IMR-90 (cell line): ENCODE data around the gene IL18. TPM values are rescaled to one million over a fixed set of nuclear protein-coding genes. Genes with fewer than 3 reads are reported as not detected.

Source experiments
- ATAC-seq: fragments of 200-7000 bp; cut with Tn5 transposase; 2 replicates; pipeline ENCODE4 v1.9.1; 2020; ENCODE audit warnings: low read depth, mild to moderate bottlenecking, moderate library complexity
- BruUV-seq: library from RNA; stranded (reverse); fragments of 400-500 nt; replicated peaks from 2 replicates; lab custom pipeline; 2021; lab: Mats Ljungman, UMichigan
- CTCF ChIA-PET: fragments of 300-600 bp; formaldehyde crosslinking; extraction: SDS; loops from one replicate; lab custom pipeline; 2021; ENCODE audit warnings: antibody characterized with exemption; lab: Yijun Ruan, JAX
- POLR2A ChIA-PET: fragments of 300-600 bp; sonication (Branson Sonifier 250); formaldehyde crosslinking; loops from one replicate; lab custom pipeline; 2022; ENCODE audit warnings: antibody characterized with exemption; ENCODE audit not compliant: unreplicated experiment; lab: Charles Lee
- DNase-seq: peaks from one replicate; pipeline ENCODE4 v3.0.0; 2013
- H2AFZ ChIP-seq: replicated peaks from 2 replicates; pipeline ENCODE3; 2013; ENCODE audit warnings: low read length, mild to moderate bottlenecking; ENCODE audit not compliant: poor library complexity
- H2AK5ac ChIP-seq: 2 replicates; pipeline ENCODE4 v1.6.1; 2013; ENCODE audit warnings: low read depth, low read length, inconsistent platforms
- H2AK9ac ChIP-seq: replicated peaks from 2 replicates; pipeline ENCODE3; 2013; ENCODE audit warnings: mild to moderate bottlenecking, low read depth, low read length, moderate library complexity; ENCODE audit not compliant: poor library complexity
- H2BK120ac ChIP-seq: 2 replicates; pipeline ENCODE4 v1.6.1; 2013; ENCODE audit warnings: low read depth, low read length, inconsistent platforms
- H2BK15ac ChIP-seq: 3 replicates; pipeline ENCODE4 v1.6.1; 2013; ENCODE audit warnings: low read depth, low read length, inconsistent platforms
- H2BK20ac ChIP-seq: 2 replicates; pipeline ENCODE4 v1.6.1; 2013; ENCODE audit warnings: low read depth, mild to moderate bottlenecking, inconsistent platforms, low read length, moderate library complexity
- H2BK5ac ChIP-seq: 2 replicates; pipeline ENCODE4 v1.6.1; 2013; ENCODE audit warnings: mild to moderate bottlenecking, low read depth, low read length, inconsistent platforms; ENCODE audit not compliant: poor library complexity, severe bottlenecking
- H3K14ac ChIP-seq: replicated peaks from 2 replicates; pipeline ENCODE4 v1.6.1; 2013; ENCODE audit warnings: low read depth, low read length, inconsistent platforms
- H3K18ac ChIP-seq: 2 replicates; pipeline ENCODE4 v1.6.1; 2013; ENCODE audit warnings: low read depth, low read length, control low read depth
- H3K23ac ChIP-seq: 2 replicates; pipeline ENCODE4 v1.6.1; 2013; ENCODE audit warnings: low read depth, low read length, inconsistent platforms
- H3K27ac ChIP-seq: 2 replicates; pipeline ENCODE4 v1.5.1; 2013; ENCODE audit warnings: mild to moderate bottlenecking, control low read depth, low read length; ENCODE audit not compliant: insufficient read depth
- H3K27me3 ChIP-seq: 2 replicates; pipeline ENCODE4 v1.6.1; 2013; ENCODE audit warnings: low read length; ENCODE audit not compliant: control insufficient read depth, insufficient read depth
- H3K36me3 ChIP-seq: 2 replicates; pipeline ENCODE4 v1.6.1; 2013; ENCODE audit warnings: low read length, mixed read lengths; ENCODE audit not compliant: control insufficient read depth, insufficient read depth
- H3K4ac ChIP-seq: 2 replicates; pipeline ENCODE4 v1.6.1; 2013; ENCODE audit warnings: low read depth, low read length, inconsistent platforms
- H3K4me1 ChIP-seq: 2 replicates; pipeline ENCODE4 v1.6.1; 2013; ENCODE audit warnings: low read length, mixed read lengths; ENCODE audit not compliant: control insufficient read depth, insufficient read depth
- H3K4me2 ChIP-seq: 2 replicates; pipeline ENCODE4 v1.6.1; 2013; ENCODE audit warnings: low read depth, mild to moderate bottlenecking, control low read depth, low read length, moderate library complexity
- H3K4me3 ChIP-seq: 2 replicates; pipeline ENCODE4 v1.5.1; 2013; ENCODE audit warnings: low read depth, mild to moderate bottlenecking, control low read depth, low read length, moderate library complexity; ENCODE audit not compliant: insufficient read depth
- H3K56ac ChIP-seq: 2 replicates; pipeline ENCODE4 v1.6.1; 2013; ENCODE audit warnings: low read length, inconsistent platforms; ENCODE audit not compliant: insufficient read depth; ENCODE audit errors: extremely low read depth
- H3K79me1 ChIP-seq, 2 experiments: 2 replicates each; pipeline ENCODE4 v1.6.1; 2013; ENCODE audit warnings: low read length in 2 of 2, inconsistent platforms in 1 of 2, low read depth in 1 of 2
- H3K9ac ChIP-seq: 2 replicates; pipeline ENCODE4 v1.6.1; 2013; ENCODE audit warnings: low read depth, low read length, control low read depth
- H3K9me1 ChIP-seq: 2 replicates; pipeline ENCODE4 v1.6.1; 2013; ENCODE audit warnings: low read length, inconsistent platforms; ENCODE audit not compliant: insufficient read depth
- H3K9me3 ChIP-seq: 2 replicates; pipeline ENCODE4 v1.6.1; 2013; ENCODE audit warnings: low read length; ENCODE audit not compliant: control insufficient read depth, insufficient read depth
- H4K20me1 ChIP-seq: 2 replicates; pipeline ENCODE4 v1.6.1; 2013; ENCODE audit warnings: low read length, inconsistent platforms; ENCODE audit not compliant: insufficient read depth
- H4K5ac ChIP-seq: 2 replicates; pipeline ENCODE4 v1.6.1; 2013; ENCODE audit warnings: mild to moderate bottlenecking, low read depth, low read length, control low read depth
- H4K8ac ChIP-seq, 2 experiments: 2 replicates each; pipeline ENCODE4 v1.6.1; 2013; ENCODE audit warnings: low read depth in 2 of 2, low read length in 2 of 2, control low read depth in 1 of 2, inconsistent platforms in 1 of 2
- H4K91ac ChIP-seq: 2 replicates; pipeline ENCODE4 v1.6.1; 2013; ENCODE audit warnings: low read depth, low read length, inconsistent platforms; ENCODE audit not compliant: insufficient read depth
- BHLHE40 ChIP-seq: fragments of 150-350 bp; IDR thresholded peaks from 2 replicates; pipeline ENCODE4 v1.6.1; 2016; ENCODE audit warnings: mild to moderate bottlenecking, low read depth, low read length
- CEBPB ChIP-seq: IDR thresholded peaks from 2 replicates; pipeline ENCODE4 v1.6.1; 2012; ENCODE audit warnings: low read depth, low read length, improper control_type of control experiment
- MAFK ChIP-seq: IDR thresholded peaks from 2 replicates; pipeline ENCODE4 v1.6.1; 2012; ENCODE audit warnings: low read depth, low read length, improper control_type of control experiment
- NFE2L2 ChIP-seq: fragments of 150-350 bp; IDR thresholded peaks from 2 replicates; pipeline ENCODE4 v1.6.1; 2016; ENCODE audit warnings: low read depth, mild to moderate bottlenecking, low read length
- POLR2A ChIP-seq: IDR thresholded peaks from 2 replicates; pipeline ENCODE4 v1.6.1; 2012; ENCODE audit warnings: mild to moderate bottlenecking, low read depth, low read length
- WGBS, 2 experiments: methylation state at CpG; one replicate each; pipeline versions ENCODE4 v1.1.5 to v1.1.7; 2013; ENCODE audit warnings: missing lambda C conversion rate in 2 of 2; ENCODE audit not compliant: insufficient read length in 1 of 2; ENCODE audit errors: extremely low coverage in 2 of 2; 5-methylcytosine and 5-hydroxymethylcytosine counted together
- dilution Hi-C: fragments of 300-500 bp; cut with HindIII; formaldehyde crosslinking; loops from one replicate; pipeline ENCODE4 v1.14.3; 2018; ENCODE audit warnings: low sequenced_read_pairs; ENCODE audit not compliant: unreplicated experiment
- in situ Hi-C: fragments of 300-500 bp; cut with MboI; formaldehyde crosslinking; loops from 3 replicates; pipeline ENCODE4 v1.14.3; 2019; ENCODE audit warnings: low sequenced_read_pairs, inconsistent platforms, mixed read lengths
- intact Hi-C: fragments of 100-400 bp; cut with micrococcal nuclease; formaldehyde crosslinking; loops from 2 replicates; pipeline ENCODE4 v1.10.0; 2022
- polyA plus RNA-seq, 3 experiments: library from polyadenylated mRNA; depleted of rRNA; stranded (reverse); fragments of >200 nt; gene quantifications; 2 replicates each; pipeline ENCODE4 v1.2.3, GENCODE V29; 2012; ENCODE audit warnings: low replicate concordance in 1 of 3
- total RNA-seq: library from RNA; depleted of rRNA; stranded (reverse); fragments of >200 nt; gene quantifications from 2 replicates; pipeline ENCODE4 v1.2.3, GENCODE V29; 2012

Gene IL18
- total and polyA plus RNA-seq, 2 of the 4 experiments (the other 2 are of a cell fraction) = 0.54 to 0.96 TPM

- peaks cover 15% of the 10 kb centered on the region; the same call in 1 of the 2 replicates for H3K9me1 ChIP-seq
- ATAC-seq (peak; percentile 80), DNase-seq (peak; percentile 80)
- H3K79me1 ChIP-seq = peaks cover 11 to 21% of the 10 kb centered on the region in 2 experiments; a peak in 3 of 4 replicates
- ChIA-PET POLR2A (no interaction called here), CTCF (interaction anchor here (1.0 kb wide), 1 partner anchor 13 kb away, joined by 4 read pairs; no protein-coding TSS in a partner anchor)
- peak overlapping the region; percentile 98 for H2BK120ac ChIP-seq
- H2AK5ac ChIP-seq = peak overlapping the region; percentile 46; the same call in 1 of the 2 replicates
- H3K23ac ChIP-seq = peak overlapping the region; percentile 61; the same call in 1 of the 2 replicates
- TF ChIP-seq NFE2L2 = peak; percentile 13; the same call in 1 of the 2 replicates
- no peak for TF ChIP-seq CEBPB
- TF ChIP-seq POLR2A = no peak
- TF ChIP-seq MAFK = peak; percentile 95
- peak; percentile 46; the same call in 1 of the 2 replicates for TF ChIP-seq BHLHE40
- no peaks in the 10 kb centered on the region for H3K27me3 ChIP-seq
- peak overlapping the region; percentile 76 for H4K5ac ChIP-seq
- intact Hi-C loops = no loop called here
- peak overlapping the region; percentile 79 for H3K14ac ChIP-seq
- peak overlapping the region; percentile 93 for H3K4ac ChIP-seq
- H3K4me1 ChIP-seq = peaks cover 21% of the 10 kb centered on the region
- no peaks in the 10 kb centered on the region for H3K9me3 ChIP-seq
- H2AK9ac ChIP-seq = no peak overlapping the region
- H2BK20ac ChIP-seq = peak overlapping the region; percentile 96
- H3K27ac ChIP-seq = peak overlapping the region; percentile 79; the same call in 1 of the 2 replicates
- peak overlapping the region; percentile 90 for H4K91ac ChIP-seq
- H3K4me2 ChIP-seq = peak overlapping the region; percentile 77
- H3K56ac ChIP-seq = peak overlapping the region; percentile 60; the same call in 1 of the 2 replicates
- WGBS, 2 experiments = no CpG with 5 or more reads among the region's 2 CpGs
- peak overlapping the region; percentile 33; the same call in 1 of the 2 replicates for H3K9ac ChIP-seq
- BruUV-seq = no TSS peak
- in situ Hi-C loops = loop anchor here (25.0 kb wide), 1 partner anchor 1187 kb away; no protein-coding TSS in a partner anchor
- H3K4me3 ChIP-seq = no peak overlapping the region
- peak overlapping the region; percentile 94 for H3K18ac ChIP-seq
- peak overlapping the region; percentile 96 for H2BK5ac ChIP-seq
- H2AFZ ChIP-seq = peak overlapping the region; percentile 25
- H4K8ac ChIP-seq = peak overlapping the region in 1 of 2 experiments; percentile 83; a peak in 3 of 4 replicates
- peak overlapping the region; percentile 51; the same call in 1 of the 3 replicates for H2BK15ac ChIP-seq
- H3K36me3 ChIP-seq = peaks cover 3% of the 10 kb centered on the region
- no peaks in the 10 kb centered on the region for H4K20me1 ChIP-seq
- dilution Hi-C loops = no loop called here
Measured at GRCh38 chr11:112100462-112100861, 63.4 kb downstream of the IL18 start.
